Peyer's patch (tissue), 4 donors: ENCODE data around the gene C5AR2.

Experiments
- CTCF ChIP-seq, 6 experiments: fragments of 450-650 bp in 4 of 6; fragments of 200-600 bp in 2 of 6; sonication (generic) in 1 of 6; IDR thresholded peaks; one replicate each; pipeline ENCODE4 v1.5.1; 2017 to 2019; ENCODE audit warnings: antibody characterized with exemption in 6 of 6, mild to moderate bottlenecking in 3 of 6, moderate library complexity in 1 of 6
- POLR2A ChIP-seq, 2 donors: fragments of 450-650 bp; IDR thresholded peaks; one replicate each; pipeline ENCODE4 v1.5.1; 2017; ENCODE audit warnings: antibody characterized with exemption in 2 of 2, mild to moderate bottlenecking in 2 of 2, moderate library complexity in 2 of 2

- TF ChIP-seq CTCF (IDR thresholded peaks at IDR 0.05) (no peak), POLR2A (IDR thresholded peaks at IDR 0.05) (no peak)
Observed at GRCh38 chr19:47352095-47352494, 20.1 kb downstream of the C5AR2 start.
